IgD-negative memory B cell (primary cell): ENCODE measurements around the gene LY86. TPM values are rescaled to one million over a fixed set of nuclear protein-coding genes. Genes with fewer than 3 reads are reported as not detected.

Source experiments
- H3K27ac Mint-ChIP-seq, 3 donors: one replicate each; pipeline ENCODE4 v1.8.0; 2020 to 2022; ENCODE audit warnings: mild to moderate bottlenecking in 3 of 3, mixed read lengths in 3 of 3, moderate library complexity in 1 of 3
- H3K27me3 Mint-ChIP-seq: one replicate; pipeline ENCODE4 v1.8.0; 2021; ENCODE audit warnings: mixed read lengths
- H3K36me3 Mint-ChIP-seq: one replicate; pipeline ENCODE4 v1.8.0; 2020; ENCODE audit warnings: mild to moderate bottlenecking, mixed read lengths
- H3K4me1 Mint-ChIP-seq, 3 donors: one replicate each; pipeline ENCODE4 v1.8.0; 2020 to 2022; ENCODE audit warnings: mixed read lengths in 3 of 3, mild to moderate bottlenecking in 1 of 3
- H3K4me3 Mint-ChIP-seq, 4 donors: one replicate each; pipeline ENCODE4 v1.8.0; 2020 to 2022; ENCODE audit warnings: mild to moderate bottlenecking in 4 of 4, mixed read lengths in 4 of 4, moderate library complexity in 3 of 4
- H3K9me3 Mint-ChIP-seq, 3 donors: one replicate each; pipeline ENCODE4 v1.8.0; 2020 to 2021; ENCODE audit warnings: mixed read lengths in 3 of 3, mild to moderate bottlenecking in 1 of 3
- polyA plus RNA-seq: library from polyadenylated mRNA; unstranded; fragments of 300-500 nt; fragmentation: Illumina TruSeq; gene quantifications from one replicate; pipeline ENCODE4 v1.2.3, GENCODE V29; 2021

LY86 gene
- polyA plus RNA-seq, 1 donor from 2014 or later = 394 TPM

DNA sequence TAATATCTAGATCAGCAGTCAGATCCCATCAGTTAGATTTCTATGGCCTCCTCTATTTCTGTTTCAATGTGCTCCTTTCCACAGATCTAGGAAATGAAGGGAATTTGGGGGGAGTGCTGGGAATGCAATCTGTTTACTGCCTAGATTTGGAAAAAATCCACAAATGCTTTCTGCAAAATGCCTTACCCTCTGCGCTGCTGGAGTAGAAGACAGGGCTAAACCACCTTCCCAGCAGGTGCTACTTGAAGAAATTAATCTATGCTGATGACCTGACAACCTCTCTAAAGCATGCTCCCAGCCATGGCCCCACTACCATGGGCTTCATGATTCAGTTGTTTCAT is 46.2 kb downstream of the LY86 start:
- Mint-ChIP-seq H3K27ac (peak overlapping the region in 1 of 3 donors; percentile 1), H3K36me3 (peaks cover 5% of the 10 kb centered on the region), H3K27me3 (no peaks in the 10 kb centered on the region), H3K9me3 (no peaks in the 10 kb centered on the region), H3K4me1 (peaks cover 4 to 33% (median 17%) of the 10 kb centered on the region in 3 donors), H3K4me3 (no peak overlapping the region)

GRCh38 chr6:6635291-6635690 is 46.8 kb downstream of the LY86 start:
- no peaks in the 10 kb centered on the region for H3K27me3 Mint-ChIP-seq
- peak overlapping the region in 1 of 3 donors; percentile 59 for H3K27ac Mint-ChIP-seq
- H3K36me3 Mint-ChIP-seq = peaks cover 5% of the 10 kb centered on the region
- peaks cover 4 to 33% (median 17%) of the 10 kb centered on the region in 3 donors for H3K4me1 Mint-ChIP-seq
- H3K4me3 Mint-ChIP-seq = peak overlapping the region in 2 of 4 donors; percentile 23 to 40
- H3K9me3 Mint-ChIP-seq = no peaks in the 10 kb centered on the region

- H3K9me3 Mint-ChIP-seq = no peaks in the 10 kb centered on the region
- H3K27me3 Mint-ChIP-seq = no peaks in the 10 kb centered on the region
- peaks cover 4 to 33% (median 17%) of the 10 kb centered on the region in 3 donors for H3K4me1 Mint-ChIP-seq
- peak overlapping the region in 2 of 4 donors; percentile 23 to 40 for H3K4me3 Mint-ChIP-seq
- H3K36me3 Mint-ChIP-seq = peaks cover 5% of the 10 kb centered on the region
- H3K27ac Mint-ChIP-seq = no peak overlapping the region
These were observed 47.3 kb downstream of the LY86 start for GRCh38 chr6:6635869-6636268.

- Mint-ChIP-seq H3K4me3 (no peak overlapping the region), H3K9me3 (no peaks in the 10 kb centered on the region), H3K4me1 (peaks cover 2 to 21% (median 17%) of the 10 kb centered on the region in 3 donors), H3K27me3 (no peaks in the 10 kb centered on the region), H3K36me3 (peaks cover 7% of the 10 kb centered on the region), H3K27ac (no peak overlapping the region)
These were observed 51.1 kb downstream of the LY86 start for GRCh38 chr6:6639572-6639971.

DNA sequence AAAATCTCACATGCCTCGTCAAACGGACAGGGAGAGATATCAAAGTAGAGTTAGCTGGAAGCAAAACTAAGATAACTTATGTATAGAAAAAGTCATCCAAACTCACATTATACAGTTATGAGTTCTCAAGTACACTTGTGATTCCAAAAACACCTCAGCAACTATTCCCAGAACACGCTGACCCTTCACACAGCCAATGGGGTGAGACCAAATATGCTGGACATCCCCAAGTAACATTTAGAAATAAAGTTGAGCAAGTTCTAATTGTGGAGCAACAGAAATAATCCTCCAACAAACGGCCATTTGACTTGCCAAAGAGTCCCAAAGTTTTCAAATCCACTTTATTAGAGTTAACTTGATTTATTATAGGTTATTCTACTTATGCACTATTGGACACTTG is 52.4 kb downstream of the LY86 start:
- no peaks in the 10 kb centered on the region for H3K27me3 Mint-ChIP-seq
- no peak overlapping the region for H3K27ac Mint-ChIP-seq
- no peak overlapping the region for H3K4me3 Mint-ChIP-seq
- no peaks in the 10 kb centered on the region for H3K9me3 Mint-ChIP-seq
- peaks cover 2 to 13% (median 11%) of the 10 kb centered on the region in 3 donors for H3K4me1 Mint-ChIP-seq
- peaks cover 7% of the 10 kb centered on the region for H3K36me3 Mint-ChIP-seq

- no peaks in the 10 kb centered on the region for H3K27me3 Mint-ChIP-seq
- no peak overlapping the region for H3K4me3 Mint-ChIP-seq
- no peak overlapping the region for H3K27ac Mint-ChIP-seq
- H3K36me3 Mint-ChIP-seq = peaks cover 7% of the 10 kb centered on the region
- H3K4me1 Mint-ChIP-seq = peaks cover 2 to 5% (median 4%) of the 10 kb centered on the region in 3 donors
- H3K9me3 Mint-ChIP-seq = no peaks in the 10 kb centered on the region
These were observed 54.9 kb downstream of the LY86 start for GRCh38 chr6:6643398-6643797.

DNA sequence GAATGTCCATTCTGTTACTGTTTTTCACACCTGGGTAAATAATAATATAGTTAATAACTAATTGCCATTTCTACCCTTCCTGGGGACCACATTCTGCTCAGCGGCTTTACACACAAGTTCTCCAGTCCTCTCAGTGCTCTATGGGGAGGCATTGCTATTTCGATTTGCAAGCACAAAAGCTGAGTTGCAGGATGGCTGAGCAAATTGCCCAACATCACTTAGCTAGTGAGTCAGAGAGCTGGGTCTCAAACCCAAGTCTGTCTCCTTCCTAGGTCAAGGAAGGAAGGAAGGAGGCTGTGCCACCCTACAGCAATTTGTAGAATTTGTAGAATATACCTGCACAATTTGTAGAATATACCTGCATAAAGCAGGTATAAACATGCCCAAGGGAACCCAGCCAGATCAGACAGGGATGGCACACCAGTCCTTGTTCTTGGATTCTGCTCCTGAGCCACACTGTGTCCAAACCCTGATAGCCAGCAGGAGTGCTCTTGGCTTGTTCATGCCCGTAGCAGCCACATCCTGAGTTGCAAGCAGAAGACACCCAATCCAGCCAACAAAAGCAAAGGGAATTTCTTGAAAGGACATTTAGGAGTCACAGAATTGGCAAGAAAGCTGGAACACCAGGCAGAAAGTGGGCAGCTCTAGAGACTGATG is 56.9 kb downstream of the LY86 start:
- no peak overlapping the region for H3K27ac Mint-ChIP-seq

GRCh38 chr6:6646384-6646783 is 57.9 kb downstream of the LY86 start:
- Mint-ChIP-seq H3K4me1 (peaks cover 2 to 12% (median 5%) of the 10 kb centered on the region in 3 donors), H3K36me3 (peaks cover 21% of the 10 kb centered on the region), H3K4me3 (no peak overlapping the region), H3K27me3 (no peaks in the 10 kb centered on the region), H3K9me3 (peaks cover 0 to 3% (median 0%) of the 10 kb centered on the region in 3 donors), H3K27ac (no peak overlapping the region)

More for the DNA sequence above, 56.9 kb downstream of the LY86 start:
- Mint-ChIP-seq H3K4me1 (peaks cover 2 to 5% (median 4%) of the 10 kb centered on the region in 3 donors), H3K4me3 (no peak overlapping the region), H3K27me3 (no peaks in the 10 kb centered on the region), H3K36me3 (peaks cover 17% of the 10 kb centered on the region), H3K9me3 (no peaks in the 10 kb centered on the region)

DNA sequence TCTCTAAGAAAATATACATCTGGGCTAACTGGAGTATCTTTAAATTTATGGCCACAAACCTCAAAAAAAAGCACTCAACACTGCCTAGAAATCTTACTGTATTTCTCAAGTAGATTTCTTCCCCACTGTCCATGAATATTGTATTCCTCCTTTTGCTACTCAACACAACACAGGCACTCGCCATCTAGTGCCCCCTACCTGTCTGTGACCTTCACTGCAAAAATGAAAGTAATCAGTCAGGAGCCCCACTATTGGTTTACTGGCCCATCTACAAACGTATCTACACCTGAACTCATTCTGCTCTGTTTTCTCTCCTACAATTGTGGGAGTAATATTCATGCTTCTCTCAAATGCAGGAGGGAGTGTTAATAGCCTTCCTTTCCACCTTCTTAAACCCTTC is 58.3 kb downstream of the LY86 start:
- H3K27ac Mint-ChIP-seq = no peak overlapping the region
- peaks cover 20% of the 10 kb centered on the region for H3K36me3 Mint-ChIP-seq
- peaks cover 0 to 3% (median 0%) of the 10 kb centered on the region in 3 donors for H3K9me3 Mint-ChIP-seq
- peaks cover 2 to 14% (median 5%) of the 10 kb centered on the region in 3 donors for H3K4me1 Mint-ChIP-seq
- no peaks in the 10 kb centered on the region for H3K27me3 Mint-ChIP-seq
- no peak overlapping the region for H3K4me3 Mint-ChIP-seq

DNA sequence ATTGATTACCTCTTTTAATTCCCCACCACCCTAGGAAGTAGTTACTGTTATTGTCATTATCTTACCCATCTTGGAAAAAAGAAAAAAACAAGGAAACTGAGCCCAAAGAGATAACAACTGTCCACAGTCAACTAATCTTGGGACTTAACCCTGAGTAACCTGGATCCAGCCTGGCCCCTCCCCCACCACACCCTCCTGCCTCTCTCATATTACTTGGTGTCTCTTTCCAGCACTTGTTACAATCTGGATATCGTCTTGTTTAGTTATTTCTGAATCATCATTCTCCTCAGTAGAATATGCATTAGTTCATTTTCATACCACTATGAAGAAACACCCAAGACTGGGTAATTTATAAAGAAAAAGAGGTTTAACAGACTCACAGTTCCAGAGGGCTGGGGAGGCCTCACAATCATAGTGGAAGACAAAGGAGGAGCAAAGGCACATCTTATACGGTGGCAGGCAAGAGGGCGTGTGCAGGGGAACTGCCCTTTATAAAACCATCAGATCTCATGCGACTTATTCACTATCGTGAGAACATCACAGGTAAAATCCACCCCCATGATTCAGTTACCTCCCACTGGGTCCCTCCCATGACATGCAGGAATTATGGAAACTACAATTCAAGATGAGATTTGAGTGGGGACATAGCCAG is 60.3 kb downstream of the LY86 start:
- Mint-ChIP-seq H3K27ac (no peak overlapping the region), H3K27me3 (no peaks in the 10 kb centered on the region), H3K4me1 (peaks cover 2 to 20% (median 2%) of the 10 kb centered on the region in 3 donors), H3K4me3 (no peak overlapping the region), H3K9me3 (peaks cover 0 to 3% (median 0%) of the 10 kb centered on the region in 3 donors), H3K36me3 (peaks cover 23% of the 10 kb centered on the region)

- Mint-ChIP-seq H3K27me3 (no peaks in the 10 kb centered on the region), H3K4me3 (no peak overlapping the region), H3K9me3 (peaks cover 0 to 3% (median 0%) of the 10 kb centered on the region in 3 donors), H3K4me1 (peaks cover 2 to 20% (median 2%) of the 10 kb centered on the region in 3 donors), H3K36me3 (peaks cover 23% of the 10 kb centered on the region), H3K27ac (no peak overlapping the region)
These were observed 61.4 kb downstream of the LY86 start for GRCh38 chr6:6649824-6650349.

GRCh38 chr6:6650839-6651238 is 62.3 kb downstream of the LY86 start:
- Mint-ChIP-seq H3K27ac (peak overlapping the region in 2 of 3 donors; percentile 18 to 21), H3K4me1 (peaks cover 0 to 20% (median 2%) of the 10 kb centered on the region in 3 donors), H3K27me3 (no peaks in the 10 kb centered on the region), H3K4me3 (no peak overlapping the region), H3K36me3 (peaks cover 25% of the 10 kb centered on the region), H3K9me3 (peaks cover 0 to 3% (median 0%) of the 10 kb centered on the region in 3 donors)

- Mint-ChIP-seq H3K36me3 (peaks cover 27% of the 10 kb centered on the region), H3K9me3 (peaks cover 0 to 3% (median 0%) of the 10 kb centered on the region in 3 donors), H3K27me3 (no peaks in the 10 kb centered on the region), H3K4me1 (peaks cover 0 to 20% (median 2%) of the 10 kb centered on the region in 3 donors), H3K4me3 (no peak overlapping the region), H3K27ac (peak overlapping the region in 2 of 3 donors; percentile 18 to 21)
These were observed 62.8 kb downstream of the LY86 start for GRCh38 chr6:6651335-6651734.

- Mint-ChIP-seq H3K4me1 (peaks cover 1 to 20% (median 2%) of the 10 kb centered on the region in 3 donors), H3K27ac (peak overlapping the region in 2 of 3 donors; percentile 25 to 74), H3K9me3 (peaks cover 0 to 3% (median 0%) of the 10 kb centered on the region in 3 donors), H3K4me3 (no peak overlapping the region), H3K36me3 (peaks cover 29% of the 10 kb centered on the region), H3K27me3 (no peaks in the 10 kb centered on the region)
These were observed 64.4 kb downstream of the LY86 start for GRCh38 chr6:6652932-6653331.
